SK-N-SH (cell line): Measurements from ENCODE around the gene SH3TC1. TPM values are rescaled to one million over a fixed set of nuclear protein-coding genes. Genes with fewer than 3 reads are reported as not detected.

Experiments
- CTCF ChIA-PET: fragments of 300-600, 350-600 bp; formaldehyde crosslinking; extraction: SDS; loops from one replicate; lab custom pipeline; 2021; lab: Yijun Ruan, JAX
- POLR2A ChIA-PET: fragments of 350-600 bp; sonication (Branson Sonifier 250); formaldehyde crosslinking; extraction: SDS; loops from one replicate; lab custom pipeline; 2020; ENCODE audit warnings: antibody characterized with exemption, inconsistent platforms; lab: Yijun Ruan, JAX
- DNase-seq: peaks from one replicate; pipeline ENCODE4 v3.0.0; 2012
- H2AFZ ChIP-seq: fragments of 200-600 bp; sonication (generic); 2 replicates; pipeline ENCODE4 v1.8.1; 2016; ENCODE audit warnings: antibody characterized with exemption, mild to moderate bottlenecking, low read depth
- H3F3A ChIP-seq: fragments of 200-600 bp; sonication (generic); replicated peaks from 2 replicates; pipeline ENCODE3; 2016; ENCODE audit warnings: antibody characterized with exemption, mild to moderate bottlenecking; ENCODE audit not compliant: insufficient read depth
- H3K27ac ChIP-seq, 2 experiments: fragments of 200-500 bp in 1 of 2; fragments of 200-600 bp in 1 of 2; sonication (Bioruptor generic) in 1 of 2; sonication (generic), shearing (Covaris generic) in 1 of 2; 2 replicates each; pipeline versions ENCODE4 v1.5.1 to v1.6.1; 2014 to 2016; ENCODE audit warnings: low read depth in 2 of 2, inconsistent platforms in 1 of 2, low read length in 1 of 2, mild to moderate bottlenecking in 1 of 2, mixed read lengths in 1 of 2
- H3K27me3 ChIP-seq: fragments of 200-600 bp; sonication (generic), shearing (Covaris generic); 2 replicates; pipeline ENCODE4 v1.6.1; 2016; ENCODE audit warnings: mixed run types; ENCODE audit not compliant: insufficient read depth
- H3K36me3 ChIP-seq, 2 experiments: fragments of 200-500 bp in 1 of 2; fragments of 200-600 bp in 1 of 2; sonication (Bioruptor generic) in 1 of 2; sonication (generic) in 1 of 2; replicated peaks in 1 of 2; 2 replicates each; pipeline versions ENCODE3 to v1.5.1; 2014 to 2016; ENCODE audit warnings: low read length in 1 of 2, mild to moderate bottlenecking in 1 of 2; ENCODE audit not compliant: insufficient read depth in 2 of 2, control insufficient read depth in 1 of 2
- H3K4me1 ChIP-seq, 2 experiments: fragments of 200-500 bp in 1 of 2; fragments of 200-600 bp in 1 of 2; sonication (Bioruptor generic) in 1 of 2; sonication (generic), shearing (Covaris generic) in 1 of 2; 2 replicates each; pipeline versions ENCODE4 v1.5.1 to v1.6.1; 2014 to 2016; ENCODE audit warnings: low read depth in 1 of 2, low read length in 1 of 2, mixed run types in 1 of 2; ENCODE audit not compliant: insufficient read depth in 2 of 2, control insufficient read depth in 1 of 2
- H3K4me2 ChIP-seq: fragments of 200-600 bp; sonication (generic), shearing (Covaris generic); 2 replicates; pipeline ENCODE4 v1.6.1; 2017; ENCODE audit warnings: mixed run types
- H3K4me3 ChIP-seq, 2 experiments: fragments of 200-500 bp in 1 of 2; fragments of 200-600 bp in 1 of 2; sonication (Bioruptor generic) in 1 of 2; sonication (generic), shearing (Covaris generic) in 1 of 2; 2 replicates each; pipeline versions ENCODE4 v1.5.1 to v1.8.1; 2014 to 2016; ENCODE audit warnings: low read depth in 2 of 2, inconsistent platforms in 1 of 2, low read length in 1 of 2, mild to moderate bottlenecking in 1 of 2, mixed read lengths in 1 of 2, moderate library complexity in 1 of 2
- H3K79me2 ChIP-seq: fragments of 200-600 bp; sonication (generic); 2 replicates; pipeline ENCODE4 v1.8.1; 2017; ENCODE audit warnings: mild to moderate bottlenecking; ENCODE audit not compliant: insufficient read depth
- H3K9ac ChIP-seq: fragments of 200-600 bp; sonication (generic); 2 replicates; pipeline ENCODE4 v1.6.1; 2017; ENCODE audit warnings: mixed run types
- H3K9me2 ChIP-seq: fragments of 200-600 bp; sonication (generic); 2 replicates; pipeline ENCODE4 v1.6.1; 2017; ENCODE audit warnings: mixed run types
- H3K9me3 ChIP-seq: fragments of 200-600 bp; sonication (generic); 2 replicates; pipeline ENCODE4 v1.6.1; 2017; ENCODE audit warnings: mixed run types, mild to moderate bottlenecking, moderate library complexity
- H4K20me1 ChIP-seq: fragments of 200-600 bp; sonication (generic); 2 replicates; pipeline ENCODE4 v1.6.1; 2017; ENCODE audit warnings: mild to moderate bottlenecking, mixed run types; ENCODE audit not compliant: insufficient read depth
- ELF1 ChIP-seq: IDR thresholded peaks from 2 replicates; pipeline ENCODE4 v1.4.0; 2012
- EP300 ChIP-seq, 2 experiments: IDR thresholded peaks; 2 replicates each; pipeline versions ENCODE4 v1.4.0 to v1.6.1; 2012; ENCODE audit warnings: borderline replicate concordance in 1 of 2, low read depth in 1 of 2, low read length in 1 of 2
- FOSL2 ChIP-seq: IDR thresholded peaks from 2 replicates; pipeline ENCODE4 v1.4.0; 2012; ENCODE audit warnings: low read depth, mild to moderate bottlenecking, moderate library complexity, borderline replicate concordance
- FOXJ3 ChIP-seq: sonication (generic); formaldehyde crosslinking; IDR thresholded peaks from 2 replicates; pipeline ENCODE4 v1.5.1; 2020; ENCODE audit warnings: mild to moderate bottlenecking, missing genetic modification reagents
- FOXM1 ChIP-seq: IDR thresholded peaks from 2 replicates; pipeline ENCODE4 v1.4.0; 2012; ENCODE audit warnings: low read depth, mild to moderate bottlenecking
- GATA2 ChIP-seq: sonication (generic); formaldehyde crosslinking; IDR thresholded peaks from 2 replicates; pipeline ENCODE4 v1.5.0; 2020; ENCODE audit warnings: mild to moderate bottlenecking, missing genetic modification reagents
- MEF2A ChIP-seq: IDR thresholded peaks from 2 replicates; pipeline ENCODE4 v1.4.0; 2012; ENCODE audit warnings: low read depth, borderline replicate concordance
- MXI1 ChIP-seq: IDR thresholded peaks from 2 replicates; pipeline ENCODE4 v1.6.1; 2012; ENCODE audit warnings: mild to moderate bottlenecking, low read depth, low read length, improper control_type of control experiment
- NRF1 ChIP-seq: IDR thresholded peaks from 2 replicates; pipeline ENCODE4 v1.6.1; 2012; ENCODE audit warnings: low read depth, mild to moderate bottlenecking, low read length
- POLR2AphosphoS5 ChIP-seq: IDR thresholded peaks from 2 replicates; pipeline ENCODE4 v1.6.1; 2012; ENCODE audit warnings: low read depth, low read length
- RAD21 ChIP-seq: IDR thresholded peaks from 2 replicates; pipeline ENCODE4 v1.6.1; 2012; ENCODE audit warnings: mild to moderate bottlenecking, low read length
- REST ChIP-seq: IDR thresholded peaks from 2 replicates; pipeline ENCODE4 v1.6.1; 2012; ENCODE audit warnings: mild to moderate bottlenecking, low read depth, low read length, moderate library complexity
- RXRA ChIP-seq: IDR thresholded peaks from 2 replicates; pipeline ENCODE4 v1.4.0; 2012; ENCODE audit warnings: low read depth, mild to moderate bottlenecking, borderline replicate concordance
- SMC3 ChIP-seq: IDR thresholded peaks from 2 replicates; pipeline ENCODE4 v1.6.1; 2012; ENCODE audit warnings: low read depth, low read length, improper control_type of control experiment
- TAF1 ChIP-seq: IDR thresholded peaks from 2 replicates; pipeline ENCODE4 v1.6.1; 2012; ENCODE audit warnings: low read depth, mild to moderate bottlenecking, low read length, moderate library complexity, borderline replicate concordance
- TCF12 ChIP-seq: IDR thresholded peaks from 2 replicates; pipeline ENCODE4 v1.4.0; 2012
- TEAD4 ChIP-seq: IDR thresholded peaks from 2 replicates; pipeline ENCODE4 v1.4.0; 2012; ENCODE audit warnings: mild to moderate bottlenecking, borderline replicate concordance; ENCODE audit not compliant: insufficient read depth
- USF2 ChIP-seq: fragments of 150-350 bp; IDR thresholded peaks from 2 replicates; pipeline ENCODE4 v1.6.1; 2017; ENCODE audit warnings: antibody characterized with exemption, low read length, low read depth, borderline replicate concordance
- WGBS: methylation state at CpG from one replicate; pipeline ENCODE4 v1.1.6; 2017; ENCODE audit warnings: low lambda C conversion rate; 5-methylcytosine and 5-hydroxymethylcytosine counted together
- polyA plus RNA-seq, 3 experiments: library from polyadenylated mRNA; depleted of rRNA; stranded (reverse); fragments of >200 nt; gene quantifications; 2 replicates each; pipeline ENCODE4 v1.2.3, GENCODE V29; 2012
- TF ChIP-seq, protein P1 (sequence below): IDR thresholded peaks from 2 replicates; pipeline ENCODE4; 2012
- TF ChIP-seq, protein P2 (sequence below): IDR thresholded peaks from 2 replicates; pipeline ENCODE4 v1.4.0; 2012; ENCODE audit warnings: low read depth

The SH3TC1 gene
- polyA plus RNA-seq, 1 of the 3 experiments (the other 2 are of a cell fraction), result 2.7 TPM

- no peaks in the 10 kb centered on the region for H3K36me3 ChIP-seq
- POLR2A ChIA-PET, result no interaction called here
- H3K4me3 ChIP-seq, result no peak overlapping the region
- no peaks in the 10 kb centered on the region for H4K20me1 ChIP-seq
- peaks cover 0 to 22% of the 10 kb centered on the region in 2 experiments; a peak in 1 of 4 replicates for H3K4me1 ChIP-seq
- 96% methylated on average over 11 of the region's 11 CpGs for WGBS
- H3K27ac ChIP-seq, result no peak overlapping the region
- no peaks in the 10 kb centered on the region for H3K9me3 ChIP-seq
- H2AFZ ChIP-seq, result no peak overlapping the region
- CTCF ChIA-PET, result interaction anchor here (1.0 kb wide), 1 partner anchor 9 kb away, joined by 3 read pairs; no protein-coding TSS in a partner anchor
- DNase-seq, result no peak
- no peaks in the 10 kb centered on the region for H3K9me2 ChIP-seq
- TF ChIP-seq NRF1, result no peak
- TF ChIP-seq FOXJ3 (CRISPR knock-in tag), result no peak
- TF ChIP-seq MXI1, result no peak
- TF ChIP-seq USF2, result no peak
- TF ChIP-seq TCF12, result no peak
- no peak for TF ChIP-seq EP300 (IDR thresholded peaks at IDR 0.05; ENCODE audit: borderline replicate concordance in 1 of 2, low read depth in 1 of 2, low read length in 1 of 2)
- TF ChIP-seq RAD21, result no peak
- TF ChIP-seq GATA2 (CRISPR knock-in tag), result no peak
- TF ChIP-seq, protein P1, sequence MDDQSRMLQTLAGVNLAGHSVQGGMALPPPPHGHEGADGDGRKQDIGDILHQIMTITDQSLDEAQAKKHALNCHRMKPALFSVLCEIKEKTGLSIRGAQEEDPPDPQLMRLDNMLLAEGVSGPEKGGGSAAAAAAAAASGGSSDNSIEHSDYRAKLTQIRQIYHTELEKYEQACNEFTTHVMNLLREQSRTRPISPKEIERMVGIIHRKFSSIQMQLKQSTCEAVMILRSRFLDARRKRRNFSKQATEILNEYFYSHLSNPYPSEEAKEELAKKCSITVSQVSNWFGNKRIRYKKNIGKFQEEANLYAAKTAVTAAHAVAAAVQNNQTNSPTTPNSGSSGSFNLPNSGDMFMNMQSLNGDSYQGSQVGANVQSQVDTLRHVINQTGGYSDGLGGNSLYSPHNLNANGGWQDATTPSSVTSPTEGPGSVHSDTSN, result no peak
- TF ChIP-seq, all 33 proteins: peak for 0
- Histone ChIP-seq H3K9ac (no peak overlapping the region), H3K79me2 (no peaks in the 10 kb centered on the region), H3K27me3 (no peaks in the 10 kb centered on the region), H3K4me2 (no peak overlapping the region), H3F3A (no peaks in the 10 kb centered on the region)
These were observed 30.9 kb downstream of the SH3TC1 start for GRCh38 chr4:8230033-8230432.

DNA sequence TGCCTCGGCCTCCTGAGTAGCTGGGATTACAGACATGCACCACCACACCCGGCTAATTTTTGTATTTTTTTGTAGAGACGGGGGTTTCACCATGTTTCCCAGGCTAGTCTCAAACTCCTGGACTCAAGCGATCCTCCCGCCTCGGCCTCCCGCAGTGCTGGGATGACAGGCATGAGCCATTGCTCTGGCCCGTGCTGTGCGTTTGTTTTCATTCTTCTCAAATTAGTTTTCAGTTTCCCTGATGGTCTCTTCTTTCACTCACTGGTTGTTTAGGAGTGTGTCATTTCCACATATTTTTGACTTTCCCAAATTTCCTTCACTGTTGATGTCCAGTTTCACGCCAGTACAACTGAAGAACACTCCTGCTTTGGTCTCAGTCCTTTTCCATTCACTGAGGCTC, 31.8 kb downstream of the SH3TC1 start:
- Histone ChIP-seq H3K4me1 (peaks cover 0 to 17% of the 10 kb centered on the region in 2 experiments; a peak in 1 of 4 replicates), H3K36me3 (no peaks in the 10 kb centered on the region), H3K4me2 (no peak overlapping the region), H3K4me3 (no peak overlapping the region), H3K9ac (no peak overlapping the region), H3K9me2 (no peaks in the 10 kb centered on the region), H3K27me3 (no peaks in the 10 kb centered on the region), H3K27ac (no peak overlapping the region), H3F3A (no peaks in the 10 kb centered on the region), H4K20me1 (no peaks in the 10 kb centered on the region), H3K9me3 (no peaks in the 10 kb centered on the region), H2AFZ (no peak overlapping the region), H3K79me2 (no peaks in the 10 kb centered on the region)
- POLR2A ChIA-PET, result no interaction called here
- CTCF ChIA-PET, result interaction anchor here (1.5 kb wide), 1 partner anchor 172 kb away, joined by 3 read pairs; no protein-coding TSS in a partner anchor
- no peak for DNase-seq
- WGBS, result 93% methylated on average over 10 of the region's 10 CpGs
- no peak for TF ChIP-seq NRF1
- TF ChIP-seq TAF1, result no peak
- TF ChIP-seq REST, result no peak
- no peak for TF ChIP-seq FOSL2
- TF ChIP-seq, protein P1, result no peak
- no peak for TF ChIP-seq POLR2AphosphoS5
- no peak for TF ChIP-seq EP300 (IDR thresholded peaks at IDR 0.05; ENCODE audit: borderline replicate concordance in 1 of 2, low read depth in 1 of 2, low read length in 1 of 2)
- no peak for TF ChIP-seq MEF2A
- TF ChIP-seq RXRA, result no peak
- TF ChIP-seq, protein P2, sequence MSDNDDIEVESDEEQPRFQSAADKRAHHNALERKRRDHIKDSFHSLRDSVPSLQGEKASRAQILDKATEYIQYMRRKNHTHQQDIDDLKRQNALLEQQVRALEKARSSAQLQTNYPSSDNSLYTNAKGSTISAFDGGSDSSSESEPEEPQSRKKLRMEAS, result no peak
- no peak for TF ChIP-seq USF2
- no peak for TF ChIP-seq SMC3
- TF ChIP-seq RAD21, result no peak
- no peak for TF ChIP-seq TEAD4
- TF ChIP-seq FOXM1, result no peak
- no peak for TF ChIP-seq ELF1
